HEK293 (cell line): ENCODE measurements around the gene DPEP1.

Experiments used
- CTCF ChIA-PET: fragments of 350-600 bp; formaldehyde crosslinking; extraction: SDS; loops from one replicate; lab custom pipeline; 2021; ENCODE audit warnings: antibody characterized with exemption; lab: Yijun Ruan, JAX
- POLR2A ChIA-PET: fragments of 300-600 bp; formaldehyde crosslinking; extraction: SDS; loops from one replicate; lab custom pipeline; 2020; ENCODE audit warnings: antibody characterized with exemption, inconsistent platforms; lab: Yijun Ruan, JAX
- H3K27ac ChIP-seq: fragments of 200-500 bp; sonication (Bioruptor generic); 2 replicates; pipeline ENCODE4 v1.5.1; 2014; ENCODE audit warnings: low read depth, low read length, control low read depth, inconsistent platforms; ENCODE audit errors: extremely low read depth
- H3K36me3 ChIP-seq, 2 experiments: fragments of 200-500 bp in 1 of 2; sonication (Bioruptor generic) in 1 of 2; 1 replicate in 1 of 2; 2 replicates in 1 of 2; pipeline ENCODE4 v1.5.1; 2014 to 2017; ENCODE audit warnings: inconsistent platforms in 2 of 2, low read length in 2 of 2; ENCODE audit not compliant: control insufficient read depth in 2 of 2, insufficient read depth in 1 of 2
- H3K4me1 ChIP-seq: fragments of 200-500 bp; sonication (Bioruptor generic); 2 replicates; pipeline ENCODE4 v1.5.1; 2014; ENCODE audit warnings: mild to moderate bottlenecking, low read length, inconsistent platforms; ENCODE audit not compliant: control insufficient read depth, insufficient read depth
- H3K4me3 ChIP-seq: 2 replicates; pipeline ENCODE4 v1.5.1; 2011; ENCODE audit warnings: low read depth, mild to moderate bottlenecking, control low read depth, low read length, moderate library complexity
- H3K9me3 ChIP-seq: fragments of 200-500 bp; sonication (Bioruptor generic); 2 replicates; pipeline ENCODE4 v1.5.1; 2014; ENCODE audit warnings: low read depth, low read length, inconsistent platforms; ENCODE audit not compliant: control insufficient read depth, insufficient read depth
- IKZF3 ChIP-seq: fragments of 450-650 bp; IDR thresholded peaks from 2 replicates; pipeline ENCODE4 v1.5.0; 2018; ENCODE audit warnings: missing biosample characterization, mild to moderate bottlenecking, missing genetic modification characterization, moderate library complexity
- KLF1 ChIP-seq: fragments of 450-650 bp; formaldehyde crosslinking; IDR thresholded peaks from 2 replicates; pipeline ENCODE4 v1.5.1; 2016; ENCODE audit warnings: missing biosample characterization, missing genetic modification characterization
- MZF1 ChIP-seq: fragments of 450-650 bp; formaldehyde crosslinking; IDR thresholded peaks from 2 replicates; pipeline ENCODE4 v1.5.1; 2017; ENCODE audit warnings: missing biosample characterization, missing genetic modification characterization, borderline replicate concordance
- SP2 ChIP-seq: fragments of 450-650 bp; formaldehyde crosslinking; IDR thresholded peaks from 2 replicates; pipeline ENCODE4 v1.5.1; 2016; ENCODE audit warnings: missing biosample characterization, missing genetic modification characterization
- TSHZ1 ChIP-seq: fragments of 450-650 bp; formaldehyde crosslinking; IDR thresholded peaks from 2 replicates; pipeline ENCODE4 v1.5.1; 2016; ENCODE audit warnings: missing biosample characterization, missing genetic modification characterization, borderline replicate concordance
- YY2 ChIP-seq: fragments of 450-650 bp; formaldehyde crosslinking; IDR thresholded peaks from 2 replicates; pipeline ENCODE4 v1.5.1; 2016; ENCODE audit warnings: missing biosample characterization, missing genetic modification characterization
- ZBTB6 ChIP-seq: fragments of 450-650 bp; formaldehyde crosslinking; IDR thresholded peaks from 2 replicates; pipeline ENCODE4 v1.5.1; 2017; ENCODE audit warnings: missing biosample characterization, missing genetic modification characterization
- ZBTB7A ChIP-seq: fragments of 450-650 bp; formaldehyde crosslinking; IDR thresholded peaks from 2 replicates; pipeline ENCODE4 v1.5.1; 2016; ENCODE audit warnings: low read depth, missing biosample characterization, missing genetic modification characterization
- ZNF169 ChIP-seq: fragments of 450-650 bp; formaldehyde crosslinking; IDR thresholded peaks from 2 replicates; pipeline ENCODE4 v1.5.1; 2016; ENCODE audit warnings: missing biosample characterization, missing genetic modification characterization
- ZNF2 ChIP-seq: fragments of 450-650 bp; formaldehyde crosslinking; IDR thresholded peaks from 2 replicates; pipeline ENCODE4 v1.5.1; 2016; ENCODE audit warnings: missing biosample characterization, missing genetic modification characterization
- ZNF202 ChIP-seq: fragments of 450-650 bp; formaldehyde crosslinking; IDR thresholded peaks from 2 replicates; pipeline ENCODE4 v1.5.1; 2016; ENCODE audit warnings: missing biosample characterization, missing genetic modification characterization, borderline replicate concordance
- ZNF266 ChIP-seq: fragments of 450-650 bp; formaldehyde crosslinking; IDR thresholded peaks from 2 replicates; pipeline ENCODE4 v1.5.1; 2016; ENCODE audit warnings: missing biosample characterization, missing genetic modification characterization, low read depth
- ZNF274 ChIP-seq, 2 experiments: fragments of 200-500 bp in 1 of 2; fragments of 450-650 bp in 1 of 2; sonication (Bioruptor generic) in 1 of 2; formaldehyde crosslinking in 1 of 2; IDR thresholded peaks; 2 replicates each; pipeline versions ENCODE4 v1.5.1 to v1.6.1; 2014 to 2016; ENCODE audit warnings: borderline replicate concordance in 1 of 2, inconsistent platforms in 1 of 2, low read length in 1 of 2, missing biosample characterization in 1 of 2, missing genetic modification characterization in 1 of 2
- ZNF398 ChIP-seq: fragments of 450-650 bp; formaldehyde crosslinking; IDR thresholded peaks from 2 replicates; pipeline ENCODE4 v1.5.1; 2017; ENCODE audit warnings: missing biosample characterization, missing genetic modification characterization
- ZNF521 ChIP-seq: fragments of 450-650 bp; formaldehyde crosslinking; IDR thresholded peaks from 2 replicates; pipeline ENCODE4 v1.5.1; 2017; ENCODE audit warnings: missing biosample characterization, mild to moderate bottlenecking, missing genetic modification characterization
- ZNF544 ChIP-seq: fragments of 450-650 bp; formaldehyde crosslinking; IDR thresholded peaks from 2 replicates; pipeline ENCODE4 v1.5.0; 2017; ENCODE audit warnings: missing biosample characterization, missing genetic modification characterization
- ZNF585B ChIP-seq: fragments of 450-650 bp; formaldehyde crosslinking; IDR thresholded peaks from 2 replicates; pipeline ENCODE4 v1.5.1; 2016; ENCODE audit warnings: missing biosample characterization, missing genetic modification characterization
- ZNF658 ChIP-seq: fragments of 450-650 bp; formaldehyde crosslinking; IDR thresholded peaks from 2 replicates; pipeline ENCODE4; 2016; ENCODE audit warnings: missing biosample characterization, missing genetic modification characterization
- ZNF664 ChIP-seq: fragments of 450-650 bp; formaldehyde crosslinking; IDR thresholded peaks from 2 replicates; pipeline ENCODE4 v1.5.1; 2016; ENCODE audit warnings: missing biosample characterization, missing genetic modification characterization
- ZNF670 ChIP-seq: fragments of 450-650 bp; formaldehyde crosslinking; IDR thresholded peaks from 2 replicates; pipeline ENCODE4 v1.5.1; 2016; ENCODE audit warnings: missing biosample characterization, missing genetic modification characterization, low read depth
- ZNF747 ChIP-seq: fragments of 450-650 bp; formaldehyde crosslinking; IDR thresholded peaks from 2 replicates; pipeline ENCODE4 v1.5.1; 2016; ENCODE audit warnings: missing biosample characterization, missing genetic modification characterization
- ZSCAN18 ChIP-seq: fragments of 450-650 bp; formaldehyde crosslinking; IDR thresholded peaks from 2 replicates; pipeline ENCODE4 v1.5.1; 2016; ENCODE audit warnings: missing biosample characterization, missing genetic modification characterization

Gene DPEP1

DNA sequence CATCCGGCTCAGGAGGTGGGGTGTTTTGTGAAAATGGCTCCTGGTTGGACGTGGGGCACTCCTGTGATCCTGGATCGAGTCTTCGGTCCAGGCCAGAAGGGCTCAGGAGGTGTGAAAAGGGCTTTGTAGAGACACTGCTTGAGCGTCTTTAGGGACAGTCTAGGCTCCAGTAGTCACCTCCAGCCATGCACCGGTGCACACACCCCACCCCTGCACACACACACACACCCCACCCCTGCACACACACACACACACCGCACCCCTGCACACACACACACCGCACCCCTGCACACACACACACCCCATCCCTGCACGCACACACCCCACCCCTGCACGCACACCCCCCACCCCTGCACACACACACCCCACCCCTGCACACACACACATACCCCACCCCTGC lies 25.0 kb downstream of the DPEP1 start:
- POLR2A ChIA-PET = no interaction called here
- no peaks in the 10 kb centered on the region for H3K9me3 ChIP-seq
- CTCF ChIA-PET = no interaction called here
- H3K4me3 ChIP-seq = no peak overlapping the region
- H3K4me1 ChIP-seq = no peaks in the 10 kb centered on the region
- no peak overlapping the region for H3K27ac ChIP-seq
- H3K36me3 ChIP-seq = no peaks in the 10 kb centered on the region; a peak in 1 of 3 replicates
- TF ChIP-seq ZNF664 (tag by site-specific recombination) (no peak), ZSCAN18 (tag by site-specific recombination) (no peak), ZNF274 (IDR thresholded peaks at IDR 0.05; ENCODE audit: low read length) (no peak), ZNF274 (tag by site-specific recombination; IDR thresholded peaks at IDR 0.05; ENCODE audit: borderline replicate concordance) (no peak), ZNF658 (tag by site-specific recombination) (no peak), ZNF521 (tag by site-specific recombination) (no peak), SP2 (no peak), ZNF266 (tag by site-specific recombination) (no peak), ZNF585B (no peak), TSHZ1 (tag by site-specific recombination) (no peak), ZBTB6 (tag by site-specific recombination) (no peak), ZNF747 (tag by site-specific recombination) (no peak), YY2 (tag by site-specific recombination) (no peak), IKZF3 (tag by site-specific recombination) (no peak), ZNF202 (tag by site-specific recombination) (no peak), MZF1 (tag by site-specific recombination) (no peak), ZBTB7A (tag by site-specific recombination) (no peak), ZNF544 (tag by site-specific recombination) (no peak), ZNF2 (tag by site-specific recombination) (no peak), ZNF670 (no peak), ZNF169 (no peak)

DNA sequence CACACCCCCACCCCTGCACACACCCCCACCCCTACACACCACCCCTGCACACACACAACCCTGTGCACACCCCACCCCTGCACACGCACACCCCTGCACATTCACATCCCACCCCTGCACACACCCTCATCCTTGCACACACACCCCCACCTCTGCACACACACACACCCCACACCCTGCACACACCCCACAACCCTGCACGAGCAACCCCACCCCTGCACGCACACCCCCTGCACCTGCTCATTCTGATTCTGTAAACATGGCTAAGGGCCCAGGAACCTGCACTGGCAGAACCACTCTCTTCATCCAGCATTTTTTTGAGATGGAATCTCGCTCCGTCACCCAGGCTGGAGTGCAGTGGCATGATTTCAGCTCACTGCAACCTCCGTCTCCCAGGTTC lies 25.9 kb downstream of the DPEP1 start:
- Histone ChIP-seq H3K4me1 (no peaks in the 10 kb centered on the region), H3K4me3 (no peak overlapping the region), H3K9me3 (no peaks in the 10 kb centered on the region), H3K36me3 (no peaks in the 10 kb centered on the region; a peak in 1 of 3 replicates), H3K27ac (no peak overlapping the region)
- TF ChIP-seq ZNF398 (tag by site-specific recombination) = no peak
- TF ChIP-seq KLF1 (tag by site-specific recombination) = peak; percentile 82; the same call in 1 of the 2 replicates
- POLR2A ChIA-PET = no interaction called here
- CTCF ChIA-PET = interaction anchor here (1.0 to 1.5 kb wide), 2 partner anchors 22 to 74 kb away, joined by 3 read pairs; no protein-coding TSS in a partner anchor
